Stomach (tissue), 9 donors: Measurements from ENCODE around the gene TF. TPM values are rescaled to one million over a fixed set of nuclear protein-coding genes. Genes with fewer than 3 reads are reported as not detected.

Experiments
- DNase-seq, 2 donors: peaks; one replicate each; pipeline versions ENCODE4 v3.0.0 to v3.0.0-alpha.2; 2013 to 2019
- H3K27ac ChIP-seq, 5 donors: fragments of 200-600 bp in 4 of 5; sonication (generic) in 4 of 5; one replicate each; pipeline ENCODE4 v1.5.1; 2013 to 2019; ENCODE audit warnings: mild to moderate bottlenecking in 1 of 5, moderate library complexity in 1 of 5
- H3K27me3 ChIP-seq, 3 donors: fragments of 200-600 bp; sonication (generic); one replicate each; pipeline ENCODE4 v1.5.1; 2017 to 2019; ENCODE audit warnings: mixed run types in 1 of 3
- H3K36me3 ChIP-seq, 4 donors: fragments of 200-600 bp; sonication (generic); 1 replicate in 3 of 4; 2 replicates in 1 of 4; pipeline ENCODE4 v1.5.1; 2016 to 2019
- H3K4me1 ChIP-seq, 4 donors: fragments of 200-600 bp; sonication (generic); one replicate each; pipeline ENCODE4 v1.5.1; 2016 to 2019
- H3K4me3 ChIP-seq, 4 donors: fragments of 200-600 bp; sonication (generic) in 3 of 4; one replicate each; pipeline ENCODE4 v1.5.1; 2016 to 2019; ENCODE audit warnings: mild to moderate bottlenecking in 1 of 4
- H3K9me3 ChIP-seq, 4 donors: fragments of 200-600 bp; sonication (generic); one replicate each; pipeline ENCODE4 v1.5.1; 2016 to 2019
- EP300 ChIP-seq: sonication (generic); formaldehyde crosslinking; IDR thresholded peaks from one replicate; pipeline ENCODE4 v1.6.1; 2017; ENCODE audit warnings: antibody characterized with exemption
- POLR2A ChIP-seq, 4 donors: fragments of 450-650 bp; IDR thresholded peaks; one replicate each; pipeline ENCODE4 v1.6.1; 2016; ENCODE audit warnings: antibody characterized with exemption in 4 of 4, control low read depth in 2 of 4, mild to moderate bottlenecking in 1 of 4, moderate library complexity in 1 of 4
- POLR2AphosphoS5 ChIP-seq, 3 donors: sonication (generic); formaldehyde crosslinking; IDR thresholded peaks; one replicate each; pipeline ENCODE4 v1.6.1; 2016; ENCODE audit warnings: antibody characterized with exemption in 3 of 3
- WGBS, 5 donors: extraction: QIAGEN DNeasy Blood & Tissue Kit in 3 of 5; methylation state at CpG; one replicate each; pipeline versions ENCODE4 v1.1.5 to v1.1.7; 2013 to 2018; 5-methylcytosine and 5-hydroxymethylcytosine counted together
- intact Hi-C: fragments of 100-400 bp; cut with DNase I; formaldehyde crosslinking; loops from one replicate; pipeline ENCODE4 v1.15.1; 2023; ENCODE audit warnings: low total_unique reads
- polyA plus RNA-seq, 3 donors: library from polyadenylated mRNA; stranded (reverse); fragments of 200-250 nt; gene quantifications; one replicate each; pipeline ENCODE4 v1.2.3, GENCODE V29; 2013
- total RNA-seq, 5 donors: library from RNA; depleted of rRNA; stranded (reverse); fragments of >200 nt; gene quantifications; one replicate each; pipeline versions ENCODE4 v1.1.0 to v1.2.3, GENCODE V29; 2014 to 2016
- TF ChIP-seq, protein P1 (sequence below), 7 experiments: fragments of 450-650 bp in 4 of 7; fragments of 200-600 bp in 3 of 7; sonication (generic) in 3 of 7; IDR thresholded peaks; one replicate each; pipeline ENCODE4 v1.5.1; 2016 to 2019; ENCODE audit warnings: antibody characterized with exemption in 7 of 7, control low read depth in 2 of 7, mild to moderate bottlenecking in 1 of 7
- donor health status: healthy with polysubstance abuse.
- donor health status: Bipolar disorder and iron deficiency.
- donor health status: healthy.

The TF gene
- total and polyA plus RNA-seq, 8 donors: under 0.01 to 16.2 (median 0.68) TPM; not detected in 1

DNA sequence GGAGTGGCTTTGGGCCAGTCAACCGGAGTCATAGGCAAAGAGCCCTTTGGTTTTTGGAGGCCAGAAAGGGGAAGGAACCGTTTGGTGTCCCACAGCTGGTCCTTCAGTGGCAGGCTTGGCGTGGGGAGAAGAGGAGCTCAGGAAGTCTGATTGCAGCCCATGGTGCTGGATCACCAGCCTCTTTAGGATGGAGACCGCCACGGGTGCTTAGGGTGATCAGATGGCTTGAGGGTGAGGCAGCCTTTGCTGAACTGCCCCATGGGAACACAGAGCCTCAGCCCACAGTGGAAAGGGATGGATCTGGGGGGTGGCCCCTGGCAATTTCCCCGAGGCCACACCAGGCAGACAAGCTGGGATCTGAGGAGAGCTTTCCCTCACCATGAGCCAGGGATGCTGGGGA, 45.8 kb upstream of the TF start:
- H3K36me3 ChIP-seq: no peaks in the 10 kb centered on the region
- 61 to 88% (median 84%) methylated on average over 6 of the region's 6 CpGs for WGBS, 5 donors
- no peaks in the 10 kb centered on the region for H3K4me1 ChIP-seq
- TF ChIP-seq POLR2AphosphoS5 (IDR thresholded peaks at IDR 0.05): no peak
- TF ChIP-seq, protein P1, sequence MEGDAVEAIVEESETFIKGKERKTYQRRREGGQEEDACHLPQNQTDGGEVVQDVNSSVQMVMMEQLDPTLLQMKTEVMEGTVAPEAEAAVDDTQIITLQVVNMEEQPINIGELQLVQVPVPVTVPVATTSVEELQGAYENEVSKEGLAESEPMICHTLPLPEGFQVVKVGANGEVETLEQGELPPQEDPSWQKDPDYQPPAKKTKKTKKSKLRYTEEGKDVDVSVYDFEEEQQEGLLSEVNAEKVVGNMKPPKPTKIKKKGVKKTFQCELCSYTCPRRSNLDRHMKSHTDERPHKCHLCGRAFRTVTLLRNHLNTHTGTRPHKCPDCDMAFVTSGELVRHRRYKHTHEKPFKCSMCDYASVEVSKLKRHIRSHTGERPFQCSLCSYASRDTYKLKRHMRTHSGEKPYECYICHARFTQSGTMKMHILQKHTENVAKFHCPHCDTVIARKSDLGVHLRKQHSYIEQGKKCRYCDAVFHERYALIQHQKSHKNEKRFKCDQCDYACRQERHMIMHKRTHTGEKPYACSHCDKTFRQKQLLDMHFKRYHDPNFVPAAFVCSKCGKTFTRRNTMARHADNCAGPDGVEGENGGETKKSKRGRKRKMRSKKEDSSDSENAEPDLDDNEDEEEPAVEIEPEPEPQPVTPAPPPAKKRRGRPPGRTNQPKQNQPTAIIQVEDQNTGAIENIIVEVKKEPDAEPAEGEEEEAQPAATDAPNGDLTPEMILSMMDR (IDR thresholded peaks at IDR 0.05): no peak
- no peak for TF ChIP-seq EP300
- no peak for TF ChIP-seq POLR2A (IDR thresholded peaks at IDR 0.05)
- H3K4me3 ChIP-seq: no peak overlapping the region
- H3K27me3 ChIP-seq: no peaks in the 10 kb centered on the region
- no peak overlapping the region for H3K27ac ChIP-seq
- H3K9me3 ChIP-seq: peaks cover 0 to 5% (median 0%) of the 10 kb centered on the region in 4 donors
- intact Hi-C loops: no loop called here
- no peak for DNase-seq

DNA sequence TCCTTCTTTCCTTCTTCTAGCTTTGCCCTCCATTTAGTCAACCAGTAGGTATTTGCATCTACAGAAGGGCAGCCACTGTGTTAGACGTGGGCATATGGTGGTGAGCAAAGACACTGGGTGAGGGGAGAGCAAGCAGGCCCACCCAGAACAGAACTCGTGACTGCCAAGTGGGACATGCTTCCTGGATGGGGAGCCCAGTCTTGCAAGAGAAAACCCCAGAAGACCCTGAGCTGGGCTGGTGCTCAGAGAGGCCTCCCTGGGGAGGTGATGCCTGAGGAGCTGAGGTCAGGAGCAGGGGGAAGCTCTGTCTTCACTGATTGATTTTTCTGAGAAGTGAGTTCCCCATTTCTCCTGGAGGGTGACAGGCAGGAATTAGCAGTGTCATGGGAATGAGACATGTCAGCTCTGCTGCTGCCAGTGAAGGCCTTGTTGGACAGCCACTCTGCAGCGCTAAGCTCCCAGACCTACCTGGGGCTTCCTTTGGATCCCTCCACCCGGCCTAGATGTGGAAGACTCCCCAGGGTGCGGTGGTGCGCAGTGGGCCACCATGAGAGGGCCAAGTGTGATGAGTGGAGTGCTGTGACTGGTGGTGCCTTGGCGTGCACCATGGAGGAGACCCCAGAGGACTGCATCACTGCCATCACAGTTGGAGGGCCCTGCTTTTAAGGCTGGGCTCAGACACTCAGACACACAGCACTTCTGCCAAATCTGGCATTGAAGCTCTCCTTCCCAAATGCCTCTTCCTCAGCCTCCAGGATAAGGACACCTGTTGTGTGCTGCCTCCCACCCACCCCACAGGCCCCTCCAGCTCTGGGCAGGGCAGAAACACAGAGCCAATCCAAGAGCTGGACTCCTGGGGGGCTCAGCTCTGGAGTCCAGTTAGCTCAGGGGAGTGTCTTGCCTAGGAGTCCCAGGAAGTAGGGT, 44.5 kb upstream of the TF start:
- no peak overlapping the region for H3K4me3 ChIP-seq
- WGBS, 5 donors: 86 to 91% (median 90%) methylated on average over 5 to 7 of the region's 7 CpGs

DNA sequence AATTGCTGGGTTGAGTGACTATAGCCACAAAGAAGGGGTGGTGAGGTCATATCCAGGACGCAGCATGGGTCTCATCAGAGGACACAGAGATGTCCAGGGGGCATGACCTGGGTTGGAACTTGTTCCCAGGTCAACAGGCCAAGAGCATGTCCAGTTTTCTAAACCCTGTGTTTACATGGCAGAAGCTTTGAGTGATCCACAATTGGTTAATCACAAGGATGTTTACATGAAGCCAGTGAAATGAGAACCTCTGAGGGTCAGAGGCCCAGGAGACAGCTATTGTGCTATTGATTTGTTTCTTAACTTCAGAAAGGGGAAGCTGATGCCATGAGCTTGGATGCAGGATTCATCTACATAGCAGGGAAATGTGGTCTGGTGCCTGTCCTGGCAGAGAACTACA, 42.3 kb upstream of the TF start:
- WGBS, 5 donors: 21 to 58% (median 44%) methylated on average over 1 of the region's 1 CpG
- H3K4me1 ChIP-seq: no peaks in the 10 kb centered on the region
- no peak for DNase-seq
- intact Hi-C loops: no loop called here
- H3K9me3 ChIP-seq: no peaks in the 10 kb centered on the region
- no peaks in the 10 kb centered on the region for H3K36me3 ChIP-seq
- no peak for TF ChIP-seq POLR2AphosphoS5 (IDR thresholded peaks at IDR 0.05)
- TF ChIP-seq EP300: no peak
- TF ChIP-seq POLR2A (IDR thresholded peaks at IDR 0.05): no peak
- TF ChIP-seq, protein P1 (IDR thresholded peaks at IDR 0.05): no peak
- no peaks in the 10 kb centered on the region for H3K27me3 ChIP-seq
- H3K4me3 ChIP-seq: no peak overlapping the region
- H3K27ac ChIP-seq: no peak overlapping the region

More for the DNA sequence above, 44.5 kb upstream of the TF start:
- H3K27me3 ChIP-seq: no peaks in the 10 kb centered on the region
- no peak overlapping the region for H3K27ac ChIP-seq
- DNase-seq: no peak
- no peaks in the 10 kb centered on the region for H3K4me1 ChIP-seq
- H3K9me3 ChIP-seq: peaks cover 0 to 5% (median 0%) of the 10 kb centered on the region in 4 donors
- intact Hi-C loops: no loop called here
- TF ChIP-seq POLR2A (IDR thresholded peaks at IDR 0.05): no peak
- no peak for TF ChIP-seq EP300
- no peak for TF ChIP-seq POLR2AphosphoS5 (IDR thresholded peaks at IDR 0.05)
- TF ChIP-seq, protein P1 (IDR thresholded peaks at IDR 0.05): no peak
- no peaks in the 10 kb centered on the region for H3K36me3 ChIP-seq

DNA sequence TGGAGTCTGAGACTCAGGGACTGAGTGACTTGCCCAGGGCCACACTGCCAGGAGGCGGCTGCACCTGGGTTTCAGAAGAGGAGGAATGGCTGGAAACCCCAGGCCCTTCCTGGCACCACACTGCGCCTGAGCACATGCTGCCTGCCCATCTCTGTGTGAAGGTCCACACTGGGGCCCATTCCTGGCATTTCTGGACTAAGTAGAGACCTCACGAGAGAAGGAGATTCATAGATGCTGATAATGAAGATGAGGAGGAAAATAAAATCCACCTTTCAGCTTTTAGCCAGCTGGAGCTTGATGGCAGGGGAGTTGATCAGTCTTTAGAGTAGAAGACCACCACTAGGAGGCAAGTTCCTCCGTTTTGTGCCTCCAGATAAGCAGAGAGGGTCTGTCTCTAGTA, 40.2 kb upstream of the TF start:
- intact Hi-C loops: no loop called here
- Histone ChIP-seq H3K36me3 (no peaks in the 10 kb centered on the region), H3K27me3 (no peaks in the 10 kb centered on the region), H3K9me3 (no peaks in the 10 kb centered on the region), H3K4me1 (no peaks in the 10 kb centered on the region), H3K4me3 (no peak overlapping the region), H3K27ac (no peak overlapping the region)
- no peak for TF ChIP-seq POLR2A (IDR thresholded peaks at IDR 0.05)
- TF ChIP-seq POLR2AphosphoS5 (IDR thresholded peaks at IDR 0.05): no peak
- TF ChIP-seq, protein P1 (IDR thresholded peaks at IDR 0.05): no peak
- no peak for TF ChIP-seq EP300
- WGBS, 5 donors: 60 to 83% (median 74%) methylated on average over 4 of the region's 4 CpGs
- no peak for DNase-seq
